Activated CD8-positive, alpha-beta memory T cell treated with anti-CD3 and anti-CD28 coated beads, Interleukin-2, amount 10 ng/mL, durations not matched to agents 7 days and 5 days (primary cell): ENCODE measurements around the gene GPR45. TPM values are rescaled to one million over a fixed set of nuclear protein-coding genes. Genes with fewer than 3 reads are reported as not detected.

Experiments used
- ATAC-seq: fragments of 150-1000 bp; cut with Tn5 transposase; one replicate; pipeline ENCODE4 v1.10.0; 2021; ENCODE audit warnings: moderate library complexity
- CTCF ChIA-PET: fragments of 350-600 bp; sonication (Branson Sonifier 250); formaldehyde crosslinking; loops from one replicate; lab custom pipeline; 2021; ENCODE audit warnings: antibody characterized with exemption; lab: Charles Lee
- DNase-seq: peaks from one replicate; pipeline ENCODE4 v3.0.0-alpha.2; 2020
- H3K27ac Mint-ChIP-seq: one replicate; pipeline ENCODE4 v1.8.0; 2021; ENCODE audit warnings: mild to moderate bottlenecking, mixed read lengths
- H3K27me3 Mint-ChIP-seq: one replicate; pipeline ENCODE4 v1.8.0; 2021; ENCODE audit warnings: mixed read lengths
- H3K36me3 Mint-ChIP-seq: one replicate; pipeline ENCODE4 v1.8.0; 2021; ENCODE audit warnings: mild to moderate bottlenecking, mixed read lengths
- H3K4me1 Mint-ChIP-seq: one replicate; pipeline ENCODE4 v1.8.0; 2021; ENCODE audit warnings: mixed read lengths
- H3K4me3 Mint-ChIP-seq: one replicate; pipeline ENCODE4 v1.8.0; 2021; ENCODE audit warnings: mild to moderate bottlenecking, moderate library complexity, mixed read lengths
- H3K9me3 Mint-ChIP-seq: one replicate; pipeline ENCODE4 v1.8.0; 2022; ENCODE audit warnings: low read depth, mixed read lengths
- total RNA-seq, 2 experiments: library from RNA; stranded (reverse); gene quantifications; one replicate each; pipeline ENCODE4 v1.2.3, GENCODE V29; 2021

The GPR45 gene
- total RNA-seq, 2 experiments from 2014 or later: not detected

- ATAC-seq: no peak
- H3K4me3 Mint-ChIP-seq: no peak overlapping the region
Measured at GRCh38 chr2:105290981-105291660, 49.6 kb downstream of the GPR45 start.

GRCh38 chr2:105291981-105292380, 50.4 kb downstream of the GPR45 start:
- no peak overlapping the region for H3K27ac Mint-ChIP-seq
- no peaks in the 10 kb centered on the region for H3K27me3 Mint-ChIP-seq
- peaks cover 22% of the 10 kb centered on the region for H3K36me3 Mint-ChIP-seq
- no peak for DNase-seq
- no peaks in the 10 kb centered on the region for H3K9me3 Mint-ChIP-seq
- CTCF ChIA-PET: interaction anchor here (1.6 kb wide), 2 partner anchors 8 to 17 kb away, joined by 4 read pairs; no protein-coding TSS in a partner anchor
- no peak for ATAC-seq
- H3K4me3 Mint-ChIP-seq: no peak overlapping the region
- peaks cover 4% of the 10 kb centered on the region for H3K4me1 Mint-ChIP-seq

More at GRCh38 chr2:105290981-105291660, 49.6 kb downstream of the GPR45 start:
- CTCF ChIA-PET: no interaction called here
- Mint-ChIP-seq H3K36me3 (peaks cover 20% of the 10 kb centered on the region), H3K9me3 (no peaks in the 10 kb centered on the region), H3K27me3 (no peaks in the 10 kb centered on the region), H3K4me1 (peaks cover 4% of the 10 kb centered on the region), H3K27ac (no peak overlapping the region)
- DNase-seq: no peak

Other genes starting within 250 kb of the GPR45 start
- 10 to 100 TPM; 24.5 to 30.8 TPM for gene MRPS9, start 203.7 kb upstream of the GPR45 start, total RNA-seq
- gene TGFBRAP1, start 88.0 kb downstream of the GPR45 start, total RNA-seq: 10 to 100 TPM; 19.4 to 22.2 TPM
- 10 to 100 TPM; 20.5 to 23.1 TPM for gene C2orf49, start 95.8 kb downstream of the GPR45 start, total RNA-seq
- gene FHL2, start 157.3 kb downstream of the GPR45 start, total RNA-seq: 1 to 10 TPM; 3.4 to 4.1 TPM